Memory B cell (primary cell): ENCODE data around the gene GALNT11.
"Not testable (repeated sequence)": the region's sequence is repeated elsewhere in the genome, so short reads cannot be mapped to it uniquely, and the experiment has no call there.

Experiments
- ATAC-seq: fragments of 150-1000 bp; cut with Tn5 transposase; 2 replicates; pipeline ENCODE4 v1.10.0; 2021; ENCODE audit warnings: low read depth, mild to moderate bottlenecking, moderate library complexity
- DNase-seq, 2 donors: peaks; one replicate each; pipeline ENCODE4 v3.0.0; 2022; ENCODE audit warnings: low spot score in 2 of 2
- H3K27ac Mint-ChIP-seq: one replicate; pipeline ENCODE4 v1.8.0; 2022; ENCODE audit warnings: mild to moderate bottlenecking, moderate library complexity, mixed read lengths
- H3K27me3 Mint-ChIP-seq: one replicate; pipeline ENCODE4 v1.8.0; 2022; ENCODE audit warnings: mixed read lengths
- H3K36me3 Mint-ChIP-seq: one replicate; pipeline ENCODE4 v1.8.0; 2022; ENCODE audit warnings: mild to moderate bottlenecking, mixed read lengths
- H3K4me1 Mint-ChIP-seq: one replicate; pipeline ENCODE4 v1.8.0; 2022; ENCODE audit warnings: mixed read lengths
- H3K4me3 Mint-ChIP-seq: one replicate; pipeline ENCODE4 v1.8.0; 2022; ENCODE audit warnings: mild to moderate bottlenecking, moderate library complexity, mixed read lengths
- H3K9me3 Mint-ChIP-seq: one replicate; pipeline ENCODE4 v1.8.0; 2022; ENCODE audit warnings: mixed read lengths

GALNT11 gene

GRCh38 chr7:152074673-152075072 lies 49.2 kb downstream of the GALNT11 start:
- peaks cover 37% of the 10 kb centered on the region for H3K4me1 Mint-ChIP-seq
- no peak for DNase-seq
- peaks cover 9% of the 10 kb centered on the region for H3K36me3 Mint-ChIP-seq
- no peak overlapping the region for H3K27ac Mint-ChIP-seq
- no peaks in the 10 kb centered on the region for H3K27me3 Mint-ChIP-seq
- H3K9me3 Mint-ChIP-seq = peaks cover 9% of the 10 kb centered on the region
- no peak overlapping the region for H3K4me3 Mint-ChIP-seq
- ATAC-seq = no peak

GRCh38 chr7:152075379-152075778 lies 49.9 kb downstream of the GALNT11 start:
- DNase-seq, H3K9me3 Mint-ChIP-seq, H3K4me3 Mint-ChIP-seq, H3K36me3 Mint-ChIP-seq, H3K27ac Mint-ChIP-seq, H3K27me3 Mint-ChIP-seq, ATAC-seq: not testable (repeated sequence)
- peaks cover 37% of the 10 kb centered on the region for H3K4me1 Mint-ChIP-seq

DNA sequence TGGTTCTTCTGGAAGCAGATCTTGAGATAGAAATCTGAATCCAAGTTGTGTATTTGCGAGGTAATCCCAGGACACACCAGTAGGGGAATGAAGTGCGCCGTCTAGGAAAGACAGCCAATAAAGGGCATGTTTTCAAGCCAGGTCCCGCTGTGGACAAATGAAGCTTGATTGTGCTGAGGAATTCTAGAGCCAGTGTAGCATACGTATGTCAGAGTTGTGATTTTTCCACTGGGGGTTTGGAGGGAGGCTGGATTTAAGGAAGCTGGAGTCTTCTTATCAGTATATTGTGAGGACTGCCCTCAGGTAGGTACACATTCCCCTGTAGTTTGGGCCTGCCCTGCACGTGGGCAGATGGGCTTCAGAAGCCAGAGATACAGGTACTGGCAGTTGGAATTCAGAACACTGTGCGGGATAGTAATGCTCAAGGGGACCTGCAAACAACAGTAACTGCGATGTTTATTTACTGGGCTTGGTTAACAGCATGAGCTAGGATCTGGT lies 50.9 kb downstream of the GALNT11 start:
- Mint-ChIP-seq H3K4me1 (peaks cover 37% of the 10 kb centered on the region), H3K4me3 (no peak overlapping the region), H3K9me3 (no peaks in the 10 kb centered on the region), H3K27ac (no peak overlapping the region), H3K36me3 (no peaks in the 10 kb centered on the region), H3K27me3 (no peaks in the 10 kb centered on the region)
- no peak for ATAC-seq
- DNase-seq = no peak

DNA sequence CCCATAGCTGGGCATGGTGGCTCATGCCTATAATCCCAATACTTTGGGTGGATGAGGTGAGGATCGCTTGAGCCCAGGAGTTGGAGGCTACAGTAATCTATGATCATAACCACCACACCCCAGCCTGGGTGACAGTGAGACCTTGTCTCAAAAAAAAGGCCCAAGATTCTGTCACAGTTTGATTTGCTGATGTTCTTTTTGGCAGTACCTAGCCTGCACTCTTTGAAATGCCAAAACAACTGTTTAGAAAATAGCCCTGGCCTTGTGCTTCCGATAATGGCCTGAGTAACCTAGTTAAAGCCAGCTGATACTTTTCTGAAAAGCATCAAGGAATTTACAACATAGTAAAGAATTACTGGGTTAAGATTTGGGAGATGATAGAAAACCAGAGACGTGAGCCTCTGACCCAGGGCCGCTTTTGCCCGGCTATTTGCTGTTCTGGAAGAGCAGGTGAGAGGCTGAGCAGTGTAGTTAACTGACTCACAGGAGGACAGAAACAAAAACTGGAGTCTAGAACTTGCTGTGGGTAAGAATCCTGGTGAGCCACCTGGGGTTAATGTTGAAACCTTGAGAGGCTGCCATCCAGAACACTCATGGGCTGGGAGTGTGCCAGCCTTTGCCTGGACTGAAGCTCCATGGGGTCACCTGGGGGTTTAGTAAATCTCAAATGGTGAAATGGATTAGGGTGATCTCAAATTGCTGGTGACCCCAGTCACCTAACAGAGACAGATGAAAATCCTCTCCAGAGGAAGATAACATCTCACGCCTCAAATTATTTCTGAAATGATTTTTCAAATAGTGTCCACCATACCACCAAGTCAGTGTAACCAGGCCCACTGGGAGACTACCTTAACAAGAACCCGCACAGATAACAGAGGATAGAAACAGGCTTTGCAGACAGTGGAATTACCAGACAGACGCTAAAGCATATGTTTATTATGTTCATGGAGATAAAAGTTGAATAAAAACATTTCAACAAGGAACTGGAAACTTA lies 51.8 kb downstream of the GALNT11 start:
- ATAC-seq (no peak), DNase-seq (no peak)
- Mint-ChIP-seq H3K27me3 (no peaks in the 10 kb centered on the region), H3K36me3 (peaks cover 5% of the 10 kb centered on the region), H3K9me3 (peaks cover 2% of the 10 kb centered on the region), H3K4me1 (peaks cover 38% of the 10 kb centered on the region), H3K27ac (no peak overlapping the region), H3K4me3 (peak overlapping the region; percentile 2)

DNA sequence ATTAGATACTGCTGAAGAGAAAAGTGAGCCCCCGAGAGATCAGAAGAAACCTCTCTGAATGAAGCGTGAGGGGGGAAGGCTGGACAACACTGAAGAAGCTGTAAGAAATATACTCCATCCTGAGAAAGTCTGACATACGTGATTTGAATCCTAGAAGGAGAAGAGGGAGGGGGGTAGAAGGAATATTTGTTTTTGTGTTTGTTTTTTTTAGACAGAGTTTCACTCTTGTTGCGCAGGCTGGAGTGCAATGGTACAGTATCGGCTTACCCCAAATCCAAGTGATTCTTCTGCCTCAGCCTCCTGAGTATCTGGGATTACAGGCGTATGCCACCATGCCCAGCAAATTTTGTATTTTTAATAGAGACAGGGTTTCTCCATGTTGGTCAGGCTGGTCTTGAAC lies 52.6 kb downstream of the GALNT11 start:
- Mint-ChIP-seq H3K27ac (no peak overlapping the region), H3K9me3 (peaks cover 4% of the 10 kb centered on the region), H3K27me3 (no peaks in the 10 kb centered on the region), H3K4me1 (peaks cover 39% of the 10 kb centered on the region), H3K4me3 (peak overlapping the region; percentile 2), H3K36me3 (peaks cover 7% of the 10 kb centered on the region)
- ATAC-seq (no peak), DNase-seq (no peak)

- H3K27me3 Mint-ChIP-seq = no peaks in the 10 kb centered on the region
- peaks cover 35% of the 10 kb centered on the region for H3K4me1 Mint-ChIP-seq
- no peak for DNase-seq
- no peak overlapping the region for H3K27ac Mint-ChIP-seq
- no peak for ATAC-seq
- peaks cover 7% of the 10 kb centered on the region for H3K36me3 Mint-ChIP-seq
- peaks cover 4% of the 10 kb centered on the region for H3K9me3 Mint-ChIP-seq
- no peak overlapping the region for H3K4me3 Mint-ChIP-seq
These were observed 53.3 kb downstream of the GALNT11 start for GRCh38 chr7:152078786-152079185.

GRCh38 chr7:152081088-152081487 lies 55.6 kb downstream of the GALNT11 start:
- no peak overlapping the region for H3K27ac Mint-ChIP-seq
- ATAC-seq (no peak), DNase-seq (no peak)
- no peaks in the 10 kb centered on the region for H3K27me3 Mint-ChIP-seq
- peaks cover 12% of the 10 kb centered on the region for H3K36me3 Mint-ChIP-seq
- no peak overlapping the region for H3K4me3 Mint-ChIP-seq
- H3K4me1 Mint-ChIP-seq = peaks cover 30% of the 10 kb centered on the region
- H3K9me3 Mint-ChIP-seq = peaks cover 4% of the 10 kb centered on the region

GRCh38 chr7:152082073-152082721 lies 56.7 kb downstream of the GALNT11 start:
- Mint-ChIP-seq H3K36me3 (peaks cover 14% of the 10 kb centered on the region), H3K4me1 (peaks cover 24% of the 10 kb centered on the region)
- DNase-seq = not testable (repeated sequence)

GRCh38 chr7:152085131-152085530 lies 59.7 kb downstream of the GALNT11 start:
- Mint-ChIP-seq H3K27ac (no peak overlapping the region), H3K27me3 (no peaks in the 10 kb centered on the region), H3K9me3 (peaks cover 10% of the 10 kb centered on the region), H3K4me3 (no peak overlapping the region), H3K36me3 (peaks cover 25% of the 10 kb centered on the region), H3K4me1 (peaks cover 4% of the 10 kb centered on the region)
- ATAC-seq (no peak), DNase-seq (no peak)

More at GRCh38 chr7:152082073-152082721, 56.7 kb downstream of the GALNT11 start:
- not testable (repeated sequence) for H3K27ac Mint-ChIP-seq, ATAC-seq, H3K27me3 Mint-ChIP-seq, H3K4me3 Mint-ChIP-seq, H3K9me3 Mint-ChIP-seq

DNA sequence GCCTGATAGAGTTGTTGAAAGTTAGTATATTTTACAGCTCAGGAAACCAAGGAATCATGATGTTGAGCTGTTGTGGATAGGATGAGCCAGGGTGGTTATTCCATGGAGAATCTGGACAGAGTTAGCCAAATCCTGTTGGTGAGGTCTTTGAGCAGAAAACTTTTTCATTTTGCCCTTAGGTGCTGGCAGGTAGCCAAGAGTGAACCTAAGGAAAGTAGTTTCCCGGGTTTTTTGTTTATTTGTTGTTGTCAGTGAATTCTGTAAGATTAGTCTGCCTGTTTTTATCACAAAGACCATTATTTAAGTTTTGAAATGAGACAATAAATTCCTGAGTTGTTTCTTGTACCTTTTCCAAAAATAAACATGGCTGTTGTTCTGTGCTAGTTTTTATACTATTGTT lies 61.0 kb downstream of the GALNT11 start:
- Mint-ChIP-seq H3K27me3 (no peaks in the 10 kb centered on the region), H3K4me1 (peaks cover 8% of the 10 kb centered on the region), H3K36me3 (peaks cover 28% of the 10 kb centered on the region), H3K4me3 (no peak overlapping the region), H3K9me3 (peaks cover 10% of the 10 kb centered on the region), H3K27ac (no peak overlapping the region)
- ATAC-seq (no peak), DNase-seq (no peak)

DNA sequence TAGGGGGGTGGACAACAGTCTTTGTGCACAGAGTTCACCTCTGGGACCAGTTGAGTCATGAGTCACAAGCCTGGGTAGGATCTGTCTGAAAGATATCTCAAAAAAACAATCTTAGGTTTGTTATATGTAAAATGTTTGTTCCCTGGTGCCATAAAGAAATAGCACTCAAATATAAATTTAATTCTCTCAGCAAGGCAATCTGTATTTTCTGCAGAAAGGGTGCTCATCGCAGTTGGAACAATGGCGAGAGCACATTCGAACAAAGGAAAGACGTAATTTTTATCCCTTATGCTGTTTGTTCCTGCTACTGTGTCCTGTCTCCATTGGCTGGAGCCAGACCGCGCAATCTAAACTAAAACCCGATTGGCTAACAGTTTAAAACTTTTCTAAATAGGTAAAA lies 63.7 kb downstream of the GALNT11 start:
- peaks cover 22% of the 10 kb centered on the region for H3K36me3 Mint-ChIP-seq
- peaks cover 6% of the 10 kb centered on the region for H3K4me1 Mint-ChIP-seq
- ATAC-seq (no peak), DNase-seq (no peak)
- no peaks in the 10 kb centered on the region for H3K27me3 Mint-ChIP-seq
- peaks cover 6% of the 10 kb centered on the region for H3K9me3 Mint-ChIP-seq
- H3K4me3 Mint-ChIP-seq = no peak overlapping the region
- H3K27ac Mint-ChIP-seq = no peak overlapping the region

GRCh38 chr7:152090747-152091146 lies 65.3 kb downstream of the GALNT11 start:
- no peak overlapping the region for H3K27ac Mint-ChIP-seq
- H3K27me3 Mint-ChIP-seq = no peaks in the 10 kb centered on the region
- no peak for DNase-seq
- no peak overlapping the region for H3K4me3 Mint-ChIP-seq
- peaks cover 6% of the 10 kb centered on the region for H3K9me3 Mint-ChIP-seq
- H3K4me1 Mint-ChIP-seq = peaks cover 6% of the 10 kb centered on the region
- ATAC-seq = no peak
- peaks cover 18% of the 10 kb centered on the region for H3K36me3 Mint-ChIP-seq

DNA sequence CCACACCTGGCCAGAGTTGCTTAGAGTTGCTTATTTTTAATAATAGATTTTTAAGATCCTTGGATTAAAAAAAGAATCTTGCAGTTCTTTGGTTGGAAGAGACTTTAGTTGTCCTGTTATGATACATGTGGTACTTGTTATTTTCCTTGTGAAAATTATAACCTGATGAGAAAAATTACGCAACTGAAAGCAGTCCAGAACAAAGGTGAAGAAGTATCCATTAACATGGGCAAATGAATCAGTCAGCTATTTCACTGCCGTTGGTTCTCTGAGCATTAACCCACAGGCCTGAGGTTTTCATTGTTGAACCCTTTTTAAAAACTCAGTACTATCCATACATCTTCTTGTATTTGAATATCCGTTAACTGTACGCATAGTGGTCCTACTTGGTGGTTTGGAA lies 68.2 kb downstream of the GALNT11 start:
- Mint-ChIP-seq H3K36me3 (peaks cover 14% of the 10 kb centered on the region), H3K4me1 (peaks cover 4% of the 10 kb centered on the region), H3K27me3 (no peaks in the 10 kb centered on the region), H3K9me3 (peaks cover 2% of the 10 kb centered on the region), H3K4me3 (no peak overlapping the region), H3K27ac (no peak overlapping the region)
- DNase-seq (no peak), ATAC-seq (no peak)

- H3K4me1 Mint-ChIP-seq = peaks cover under 1% of the 10 kb centered on the region
- peaks cover 4% of the 10 kb centered on the region for H3K36me3 Mint-ChIP-seq
- H3K27me3 Mint-ChIP-seq = no peaks in the 10 kb centered on the region
- no peak for ATAC-seq
- no peak for DNase-seq
- no peak overlapping the region for H3K27ac Mint-ChIP-seq
- H3K4me3 Mint-ChIP-seq = no peak overlapping the region
- H3K9me3 Mint-ChIP-seq = no peaks in the 10 kb centered on the region
These were observed 70.3 kb downstream of the GALNT11 start for GRCh38 chr7:152095771-152096170.
